ENCODE measurements around the gene ZNF496. TPM values are rescaled to one million over a fixed set of nuclear protein-coding genes. Genes with fewer than 3 reads are reported as not detected.

The ZNF496 gene
- total RNA-seq, 1 donor from 2014 or later, result 12.2 TPM

GRCh38 chr1:247334378-247335133 is 2.9 kb upstream of the ZNF496 start:
- no peak for ATAC-seq (ENCODE audit: poor library complexity)
- intact Hi-C loops (cut with DNase I), result no loop called here
- no peak for DNase-seq

GRCh38 chr1:247332623-247333361 is 1.1 kb upstream of the ZNF496 start:
- intact Hi-C loops (cut with DNase I), result no loop called here
- DNase-seq, result peak; percentile 64
- ATAC-seq (ENCODE audit: poor library complexity), result peak; percentile 17

- ATAC-seq (ENCODE audit: poor library complexity), result peak; percentile 64
- intact Hi-C loops (cut with DNase I), result no loop called here
- DNase-seq, result peak; percentile 77
Observed at GRCh38 chr1:247332215-247332622, 552 bp upstream of the ZNF496 start.

- DNase-seq, result peak; percentile 85
- ATAC-seq (ENCODE audit: poor library complexity), result peak; percentile 79
- intact Hi-C loops (cut with DNase I), result no loop called here
Observed at GRCh38 chr1:247331172-247331524, 519 bp downstream of the ZNF496 start.

- no peak for ATAC-seq (ENCODE audit: poor library complexity)
- intact Hi-C loops (cut with DNase I), result no loop called here
Observed at GRCh38 chr1:247330548-247331171, 1.0 kb downstream of the ZNF496 start.

GRCh38 chr1:247329097-247329617 is 2.5 kb downstream of the ZNF496 start:
- ATAC-seq (ENCODE audit: poor library complexity), result no peak
- intact Hi-C loops (cut with DNase I), result no loop called here
- DNase-seq, result no peak

More at GRCh38 chr1:247330548-247331171, 1.0 kb downstream of the ZNF496 start:
- DNase-seq, result no peak

GRCh38 chr1:247328311-247328710 is 3.4 kb downstream of the ZNF496 start:
- DNase-seq, result no peak
- no peak for ATAC-seq (ENCODE audit: poor library complexity)
- intact Hi-C loops (cut with DNase I), result no loop called here

- intact Hi-C loops (cut with DNase I), result no loop called here
- no peak for DNase-seq
- ATAC-seq (ENCODE audit: poor library complexity), result no peak
Observed at GRCh38 chr1:247326411-247327130, 5.1 kb downstream of the ZNF496 start.

- ATAC-seq (ENCODE audit: poor library complexity) (no peak), DNase-seq (no peak)
- intact Hi-C loops (cut with DNase I), result no loop called here
Observed at GRCh38 chr1:247324923-247325322, 6.7 kb downstream of the ZNF496 start.

- ATAC-seq (ENCODE audit: poor library complexity) (no peak), DNase-seq (no peak)
- intact Hi-C loops (cut with DNase I), result no loop called here
Observed at GRCh38 chr1:247324204-247324787, 7.4 kb downstream of the ZNF496 start.

- DNase-seq (no peak), ATAC-seq (ENCODE audit: poor library complexity) (no peak)
- intact Hi-C loops (cut with DNase I), result no loop called here
Observed at GRCh38 chr1:247322849-247323586, 8.6 kb downstream of the ZNF496 start.

- intact Hi-C loops (cut with DNase I), result no loop called here
- ATAC-seq (ENCODE audit: poor library complexity) (no peak), DNase-seq (no peak)
Observed at GRCh38 chr1:247322442-247322841, 9.2 kb downstream of the ZNF496 start.

GRCh38 chr1:247317702-247318101 is 14.0 kb downstream of the ZNF496 start:
- intact Hi-C loops (cut with DNase I), result no loop called here
- DNase-seq (no peak), ATAC-seq (ENCODE audit: poor library complexity) (no peak)

- no peak for ATAC-seq (ENCODE audit: poor library complexity)
- DNase-seq, result no peak
- intact Hi-C loops (cut with DNase I), result no loop called here
Observed at GRCh38 chr1:247316590-247317197, 15.0 kb downstream of the ZNF496 start.

GRCh38 chr1:247304031-247304430 is 27.6 kb downstream of the ZNF496 start:
- ATAC-seq (ENCODE audit: poor library complexity), result no peak

GRCh38 chr1:247303216-247303615 is 28.5 kb downstream of the ZNF496 start:
- intact Hi-C loops (cut with DNase I), result no loop called here
- ATAC-seq (ENCODE audit: poor library complexity), result no peak

More at GRCh38 chr1:247304031-247304430, 27.6 kb downstream of the ZNF496 start:
- intact Hi-C loops (cut with DNase I), result no loop called here
- DNase-seq, result no peak

GRCh38 chr1:247301176-247301540 is 30.5 kb downstream of the ZNF496 start:
- DNase-seq, result no peak
- intact Hi-C loops (cut with DNase I), result no loop called here
- ATAC-seq (ENCODE audit: poor library complexity), result no peak

More at GRCh38 chr1:247303216-247303615, 28.5 kb downstream of the ZNF496 start:
- DNase-seq, result no peak

All from Right ventricle myocardium superior (tissue), 1 donor.